HG02884 (cell line): ENCODE data around the gene ISCU.

Source experiments
- ATAC-seq: cut with Tn5 transposase; IDR thresholded peaks from one replicate; pipeline ENCODE4 v1.9.1; 2021; ENCODE audit warnings: mild to moderate bottlenecking, moderate library complexity; ENCODE audit not compliant: unreplicated experiment

ISCU gene

GRCh38 chr12:108562348-108563135, at the start of gene ISCU:
TSS of gene ISCU (plus strand) at chr12:108562596. CDS start at chr12:108562623, 27 bp downstream.
- ATAC-seq = peak; percentile 51

- ATAC-seq = no peak
These were observed 47.9 kb upstream of the ISCU start for GRCh38 chr12:108514468-108514972.

- ATAC-seq = peak; percentile 79
These were observed 47.2 kb upstream of the ISCU start, which contains the start of gene FICD for GRCh38 chr12:108514973-108515814. TSS of gene FICD (plus strand) at chr12:108515277. CDS start at chr12:108516973, 1,696 bp downstream.

GRCh38 chr12:108515916-108516315, 46.5 kb upstream of the ISCU start:
- ATAC-seq = no peak

- no peak for ATAC-seq
These were observed 45.7 kb upstream of the ISCU start for GRCh38 chr12:108516511-108517275.

GRCh38 chr12:108517288-108518100, 44.9 kb upstream of the ISCU start:
- no peak for ATAC-seq

GRCh38 chr12:108518101-108518715, 44.2 kb upstream of the ISCU start:
- no peak for ATAC-seq

GRCh38 chr12:108518716-108519496, 43.5 kb upstream of the ISCU start:
- no peak for ATAC-seq

GRCh38 chr12:108519558-108519957, 42.8 kb upstream of the ISCU start:
- ATAC-seq = no peak

- ATAC-seq = no peak
These were observed 39.0 kb upstream of the ISCU start for GRCh38 chr12:108523365-108523764.

GRCh38 chr12:108525681-108526080, 36.7 kb upstream of the ISCU start:
- ATAC-seq = no peak

GRCh38 chr12:108526482-108527165, 35.8 kb upstream of the ISCU start:
- ATAC-seq = no peak

GRCh38 chr12:108527166-108527496, 35.3 kb upstream of the ISCU start:
- no peak for ATAC-seq

GRCh38 chr12:108530161-108530560, 32.2 kb upstream of the ISCU start:
- no peak for ATAC-seq

GRCh38 chr12:108531929-108532848, 30.2 kb upstream of the ISCU start:
- ATAC-seq = no peak

- ATAC-seq = no peak
These were observed 24.2 kb upstream of the ISCU start for GRCh38 chr12:108538146-108538545.

GRCh38 chr12:108538616-108539195, 23.7 kb upstream of the ISCU start:
- no peak for ATAC-seq
